PC-9 (cell line): ENCODE measurements around the gene KIF6. TPM values are rescaled to one million over a fixed set of nuclear protein-coding genes. Genes with fewer than 3 reads are reported as not detected.

Experiments
- BruUV-seq: library from RNA; stranded (reverse); fragments of 400-500 nt; replicated peaks from 2 replicates; lab custom pipeline; 2021; lab: Mats Ljungman, UMichigan
- CTCF ChIA-PET: fragments of 300-600 bp; sonication (Branson Sonifier 250); formaldehyde crosslinking; loops from one replicate; lab custom pipeline; 2022; ENCODE audit warnings: antibody characterized with exemption; lab: Charles Lee
- POLR2A ChIA-PET: fragments of 300-600 bp; sonication (Branson Sonifier 250); formaldehyde crosslinking; loops from one replicate; lab custom pipeline; 2022; ENCODE audit warnings: antibody characterized with exemption; ENCODE audit not compliant: unreplicated experiment; lab: Charles Lee
- DNase-seq, 2 experiments: peaks; one replicate each; pipeline versions ENCODE4 v3.0.0 to v3.0.0-alpha.2; 2015 to 2022; ENCODE audit warnings: mixed read lengths in 1 of 2
- H2AFZ ChIP-seq: fragments of 200-600 bp; sonication (generic); 2 replicates; pipeline ENCODE4 v1.8.1; 2017; ENCODE audit warnings: antibody characterized with exemption
- H3F3A ChIP-seq: fragments of 200-600 bp; sonication (generic); 2 replicates; pipeline ENCODE4 v1.8.1; 2017; ENCODE audit warnings: antibody characterized with exemption, mild to moderate bottlenecking, low read depth; ENCODE audit not compliant: insufficient read depth
- H3K27ac ChIP-seq: fragments of 200-600 bp; sonication (generic); 2 replicates; pipeline ENCODE4 v1.6.1; 2016; ENCODE audit warnings: mixed run types
- H3K27me3 ChIP-seq: fragments of 200-600 bp; sonication (generic); 2 replicates; pipeline ENCODE4 v1.6.1; 2016; ENCODE audit warnings: low read depth, mixed run types; ENCODE audit not compliant: insufficient read depth
- H3K36me3 ChIP-seq: fragments of 200-600 bp; sonication (generic); 2 replicates; pipeline ENCODE4 v1.6.1; 2016; ENCODE audit warnings: low read depth, mixed run types
- H3K4me1 ChIP-seq: fragments of 200-600 bp; sonication (generic); replicated peaks from 2 replicates; pipeline ENCODE4 v1.6.1; 2016; ENCODE audit warnings: mixed run types; ENCODE audit not compliant: insufficient read depth
- H3K4me2 ChIP-seq: fragments of 200-600 bp; sonication (generic); 2 replicates; pipeline ENCODE4 v1.6.1; 2017; ENCODE audit warnings: mixed run types
- H3K4me3 ChIP-seq: fragments of 200-600 bp; sonication (generic); 2 replicates; pipeline ENCODE4 v1.6.1; 2016; ENCODE audit warnings: mixed run types
- H3K79me2 ChIP-seq: fragments of 200-600 bp; sonication (generic); 2 replicates; pipeline ENCODE4 v1.6.1; 2017; ENCODE audit warnings: low read depth, mixed run types
- H3K9me2 ChIP-seq: fragments of 200-600 bp; sonication (generic); 2 replicates; pipeline ENCODE4 v1.8.1; 2017; ENCODE audit warnings: mild to moderate bottlenecking; ENCODE audit not compliant: insufficient read depth
- H3K9me3 ChIP-seq: fragments of 200-600 bp; sonication (generic); 2 replicates; pipeline ENCODE4 v1.8.1; 2016; ENCODE audit warnings: low read depth; ENCODE audit not compliant: insufficient read depth
- H4K20me1 ChIP-seq: fragments of 200-600 bp; sonication (generic); 2 replicates; pipeline ENCODE4 v1.8.1; 2017; ENCODE audit not compliant: insufficient read depth
- CTCF ChIP-seq: fragments of 200-600 bp; sonication (generic); conservative IDR thresholded peaks from 2 replicates; pipeline ENCODE4 v1.6.1; 2017; ENCODE audit warnings: mixed run types, antibody characterized with exemption, mild to moderate bottlenecking, moderate library complexity
- EZH2 ChIP-seq: fragments of 200-600 bp; sonication (generic); IDR thresholded peaks from 2 replicates; pipeline ENCODE4 v1.8.0; 2017; ENCODE audit warnings: antibody characterized with exemption, low read depth
- intact Hi-C: fragments of 100-400 bp; cut with micrococcal nuclease; formaldehyde crosslinking; loops from one replicate; pipeline ENCODE4 v1.10.0; 2022; ENCODE audit not compliant: unreplicated experiment
- total RNA-seq: library from RNA; stranded (reverse); gene quantifications from 2 replicates; pipeline ENCODE4 v1.2.3, GENCODE V29; 2021

The KIF6 gene
- total RNA-seq, 1 experiment from 2014 or later = not detected

DNA sequence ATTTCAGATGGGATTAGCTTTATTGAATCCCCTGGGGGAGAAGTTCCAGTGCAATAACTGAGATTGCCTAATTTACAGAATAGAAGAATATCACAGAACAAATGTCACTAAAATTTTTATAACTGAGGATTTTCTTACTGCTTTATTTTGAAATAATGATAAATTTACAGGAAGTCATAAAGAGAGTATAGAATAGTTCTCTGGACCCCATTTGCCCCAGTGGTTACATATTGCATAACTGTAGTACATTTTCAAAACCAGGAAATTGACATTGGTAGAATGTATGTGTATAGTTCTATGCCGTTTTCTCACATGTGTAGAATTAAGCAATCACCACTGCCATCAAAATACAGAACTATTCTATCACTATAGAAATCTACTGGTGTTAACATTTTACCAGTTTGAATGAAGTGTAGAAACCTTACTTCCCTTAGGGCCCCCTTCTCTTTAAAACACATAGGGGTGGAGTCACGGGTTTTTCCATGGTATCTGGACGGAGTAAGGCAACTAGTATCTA, 18.3 kb downstream of the KIF6 start:
- no peak for DNase-seq
- intact Hi-C loops = no loop called here
- no peak overlapping the region for H2AFZ ChIP-seq
- no peak overlapping the region for H3K4me2 ChIP-seq
- H3K27ac ChIP-seq = no peak overlapping the region
- ChIA-PET CTCF (no interaction called here), POLR2A (no interaction called here)
- H3K4me3 ChIP-seq = no peak overlapping the region
- BruUV-seq = no TSS peak
- H3K27me3 ChIP-seq = peaks cover 19% of the 10 kb centered on the region
- H3K79me2 ChIP-seq = no peaks in the 10 kb centered on the region
- no peaks in the 10 kb centered on the region for H3K9me3 ChIP-seq
- no peaks in the 10 kb centered on the region for H3K9me2 ChIP-seq
- no peaks in the 10 kb centered on the region for H3K4me1 ChIP-seq
- no peaks in the 10 kb centered on the region for H3F3A ChIP-seq
- no peaks in the 10 kb centered on the region for H3K36me3 ChIP-seq
- TF ChIP-seq CTCF (no peak), EZH2 (no peak)
- H4K20me1 ChIP-seq = no peaks in the 10 kb centered on the region

- Histone ChIP-seq H3F3A (no peaks in the 10 kb centered on the region), H3K9me2 (no peaks in the 10 kb centered on the region), H3K4me1 (no peaks in the 10 kb centered on the region), H3K27me3 (peaks cover 15% of the 10 kb centered on the region), H4K20me1 (no peaks in the 10 kb centered on the region), H3K4me3 (no peak overlapping the region), H3K79me2 (no peaks in the 10 kb centered on the region), H3K36me3 (no peaks in the 10 kb centered on the region), H3K4me2 (no peak overlapping the region), H3K9me3 (no peaks in the 10 kb centered on the region), H3K27ac (no peak overlapping the region), H2AFZ (no peak overlapping the region)
- no TSS peak for BruUV-seq
- intact Hi-C loops = no loop called here
- no peak for TF ChIP-seq EZH2
- TF ChIP-seq CTCF = no peak
- ChIA-PET POLR2A (no interaction called here), CTCF (no interaction called here)
- no peak for DNase-seq
Measured at GRCh38 chr6:39702265-39702664, 22.9 kb downstream of the KIF6 start.

DNA sequence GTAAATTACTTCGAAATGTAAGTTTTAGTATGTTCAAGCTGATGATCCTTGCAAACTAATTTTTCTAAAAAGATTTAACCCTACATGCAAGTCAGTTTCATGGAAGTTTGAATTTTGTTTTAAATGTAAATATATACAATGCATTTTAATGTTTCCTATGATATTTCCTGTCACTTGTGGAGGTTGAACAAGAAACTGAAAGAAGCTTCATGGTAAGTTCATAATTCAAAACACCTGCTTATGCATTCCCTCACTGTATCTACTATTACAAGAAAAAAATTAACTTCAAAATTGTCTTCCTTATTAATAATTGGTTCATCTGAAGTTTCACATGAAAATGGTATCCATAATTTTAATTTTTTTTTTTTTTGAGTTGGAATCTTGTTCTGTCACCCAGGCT, 24.8 kb downstream of the KIF6 start:
- TF ChIP-seq EZH2 (no peak), CTCF (no peak)
- H3K9me3 ChIP-seq = no peaks in the 10 kb centered on the region
- no peaks in the 10 kb centered on the region for H3K4me1 ChIP-seq
- peaks cover 8% of the 10 kb centered on the region for H3K27me3 ChIP-seq
- no peak for DNase-seq
- no peak overlapping the region for H2AFZ ChIP-seq
- POLR2A ChIA-PET = no interaction called here
- no peaks in the 10 kb centered on the region for H3K79me2 ChIP-seq
- no peaks in the 10 kb centered on the region for H3K36me3 ChIP-seq
- no peaks in the 10 kb centered on the region for H3K9me2 ChIP-seq
- BruUV-seq = no TSS peak
- intact Hi-C loops = no loop called here
- H3F3A ChIP-seq = no peaks in the 10 kb centered on the region
- H4K20me1 ChIP-seq = no peaks in the 10 kb centered on the region
- no peak overlapping the region for H3K4me2 ChIP-seq
- CTCF ChIA-PET = no interaction called here
- no peak overlapping the region for H3K4me3 ChIP-seq
- H3K27ac ChIP-seq = no peak overlapping the region
